ENCODE measurements around the gene HOXC4.
A peak's percentile ranks its signal among the peaks of the same experiment; 100 is the strongest.
"Not testable (repeated sequence)": the region's sequence is repeated elsewhere in the genome, so short reads cannot be mapped to it uniquely, and the experiment has no call there.

The HOXC4 gene

GRCh38 chr12:54059668-54060067, 6.0 kb downstream of the HOXC4 start:
- DNase-seq, result no peak

DNA sequence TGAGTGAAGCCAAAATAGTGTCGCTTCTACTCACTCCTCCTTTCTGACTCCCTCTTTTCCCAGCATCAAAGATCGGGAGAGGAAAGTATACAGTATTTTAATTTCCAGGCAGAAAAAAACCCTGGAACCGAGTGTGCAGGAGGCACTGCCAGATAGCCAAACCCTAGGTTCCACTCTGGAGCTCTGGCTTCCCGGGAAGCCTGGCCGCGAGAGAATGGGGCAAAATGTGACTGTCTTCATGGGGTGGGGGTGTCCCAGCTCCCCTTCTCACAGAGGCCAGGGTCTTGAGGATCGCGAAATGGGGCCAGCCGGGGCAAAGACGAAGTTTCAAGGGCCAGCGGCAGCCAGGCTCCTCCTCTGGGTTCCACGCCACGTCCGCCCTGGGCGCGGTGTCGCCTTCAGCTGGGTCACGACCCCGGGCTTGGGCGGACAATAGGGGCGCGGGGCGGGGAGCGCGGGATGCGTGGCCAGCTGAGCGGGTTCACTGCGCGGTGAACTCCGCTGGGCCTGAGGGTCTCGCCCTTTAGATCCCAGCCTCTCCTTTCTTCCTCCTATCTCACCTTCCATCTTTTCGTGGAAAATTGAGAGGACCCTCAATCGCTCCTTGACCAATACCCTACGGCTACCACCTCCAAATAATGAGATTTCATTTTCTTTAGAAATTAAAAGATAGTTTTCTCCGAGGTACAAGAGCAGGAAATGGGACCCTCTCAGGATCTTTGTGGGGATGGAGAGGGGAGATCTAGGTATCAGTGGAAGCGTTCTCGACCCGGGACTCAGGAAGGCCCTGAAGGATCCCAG, 6.7 kb downstream of the HOXC4 start:
- DNase-seq, result no peak

DNA sequence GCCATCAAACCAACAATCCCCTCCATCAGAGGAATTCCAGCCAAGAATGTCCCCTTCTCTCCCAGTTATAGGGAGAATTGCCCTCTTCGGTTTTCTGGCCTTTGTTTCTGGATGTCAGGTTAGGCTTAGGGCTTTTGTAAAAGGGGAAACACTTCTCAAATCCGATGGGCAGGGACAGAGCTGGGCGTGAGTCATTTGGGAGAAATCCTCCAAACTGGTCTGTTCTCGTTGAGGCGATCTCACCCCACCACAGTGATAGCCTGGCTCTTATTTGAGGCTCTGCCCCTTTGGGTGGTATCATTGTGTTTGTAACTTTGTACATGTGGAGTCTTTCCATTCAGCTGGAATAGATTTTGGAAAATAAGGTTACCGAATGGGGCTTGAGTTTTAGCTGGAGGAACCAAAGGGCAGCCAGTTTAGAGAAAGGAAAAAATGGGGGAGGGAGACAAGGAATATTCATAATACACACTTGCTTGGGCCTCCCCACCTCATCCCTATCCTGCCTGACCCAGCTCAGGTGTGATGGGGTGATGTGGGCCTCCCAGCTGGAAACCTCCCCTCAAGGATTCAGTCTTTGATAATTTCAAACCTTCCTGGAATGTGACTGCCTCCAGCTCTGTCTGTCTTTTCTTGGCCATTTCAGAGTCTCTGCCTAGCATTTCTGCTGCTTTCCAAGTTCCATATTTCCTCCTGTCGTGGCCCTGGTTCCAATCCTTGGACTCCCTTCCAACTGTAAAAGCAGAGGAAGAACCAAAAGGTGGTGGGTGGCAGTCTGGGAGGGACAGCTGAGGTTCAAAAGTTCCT, 7.5 kb downstream of the HOXC4 start:
- no peak for DNase-seq

DNA sequence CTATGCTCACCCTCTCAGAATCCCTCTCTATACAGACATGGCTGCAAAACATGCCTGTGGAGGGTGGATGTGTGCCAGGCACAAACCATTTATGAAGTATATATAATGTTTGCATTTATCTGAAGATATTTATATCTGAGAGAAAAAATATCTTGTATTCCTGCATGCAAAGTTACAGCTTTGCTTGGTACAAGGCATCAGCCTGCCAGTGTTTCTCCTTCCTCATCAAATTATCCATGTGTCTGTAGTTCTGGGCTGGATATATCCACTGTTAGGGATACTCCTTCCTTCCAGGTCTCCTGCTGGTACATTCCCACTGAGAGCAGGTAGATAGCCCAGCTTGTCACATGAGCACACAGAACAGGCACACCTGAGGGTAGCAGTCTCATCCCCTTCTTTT, 12.0 kb downstream of the HOXC4 start:
- no peak for DNase-seq

- no peak for DNase-seq
Measured at GRCh38 chr12:54066408-54066807, 12.8 kb downstream of the HOXC4 start.

- no peak for DNase-seq
Measured at GRCh38 chr12:54068418-54069070, 14.9 kb downstream of the HOXC4 start.

DNA sequence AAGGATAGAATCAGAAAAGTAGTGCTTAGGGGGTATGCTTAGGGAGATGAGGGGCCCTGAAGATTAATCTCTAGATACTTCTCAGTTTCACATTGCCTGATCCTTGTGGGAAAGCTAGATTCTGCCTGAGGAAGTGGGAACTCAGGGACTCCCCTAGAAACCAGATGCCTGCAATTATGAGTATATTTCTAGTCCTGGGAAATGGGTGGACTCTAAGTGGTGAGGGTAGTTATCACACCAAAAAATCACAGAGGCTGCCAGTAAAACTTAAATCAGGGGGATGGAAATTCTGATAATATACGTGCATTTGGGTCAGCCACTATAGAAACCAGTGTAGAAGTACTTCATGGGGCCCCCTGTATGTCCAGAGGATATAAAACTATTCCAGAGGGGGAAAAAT, 18.3 kb downstream of the HOXC4 start:
- no peak for DNase-seq

- DNase-seq, result no peak
Measured at GRCh38 chr12:54074308-54074707, 20.7 kb downstream of the HOXC4 start.

DNA sequence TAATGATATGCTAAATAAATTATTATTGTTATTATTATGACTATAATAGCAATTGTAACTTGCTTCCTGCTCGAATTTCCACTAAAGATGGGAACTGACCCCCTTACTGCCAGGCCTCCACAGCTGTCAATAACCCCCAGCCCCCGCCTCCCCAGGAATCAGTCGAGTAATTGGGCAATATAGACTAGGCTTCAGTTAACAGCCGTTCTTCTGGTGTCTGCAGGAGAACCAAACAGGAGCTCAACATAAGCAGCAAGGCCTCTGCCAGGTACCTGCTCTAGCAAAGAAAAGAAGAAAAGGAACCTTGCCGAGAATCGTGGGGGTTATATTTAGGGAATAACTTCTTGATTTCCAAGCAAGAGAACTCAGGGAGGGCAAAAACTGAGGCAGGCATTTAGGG, 21.8 kb downstream of the HOXC4 start:
- no peak for DNase-seq

DNA sequence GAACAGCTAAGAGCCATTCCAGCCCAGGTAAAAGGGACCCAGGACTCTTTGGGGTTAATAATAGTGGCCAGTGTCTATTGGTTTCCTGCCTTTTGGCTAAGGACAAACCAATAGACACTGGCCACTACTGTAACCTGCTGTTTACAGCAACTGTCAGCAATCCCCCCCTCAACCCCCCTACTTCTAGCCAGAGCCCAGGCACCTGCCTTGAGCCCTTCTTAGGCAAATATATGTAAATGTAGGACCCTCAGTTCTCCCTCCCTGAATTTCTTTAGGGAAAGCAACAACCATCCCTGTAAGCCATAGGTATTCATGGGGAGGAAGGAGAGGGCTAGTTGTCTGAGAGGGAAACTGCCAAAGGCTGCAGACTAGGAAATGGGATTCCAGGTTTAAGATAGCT, 22.3 kb downstream of the HOXC4 start:
- DNase-seq, result no peak

- DNase-seq, result not testable (repeated sequence)
Measured at GRCh38 chr12:54077843-54078242, 24.2 kb downstream of the HOXC4 start.

DNA sequence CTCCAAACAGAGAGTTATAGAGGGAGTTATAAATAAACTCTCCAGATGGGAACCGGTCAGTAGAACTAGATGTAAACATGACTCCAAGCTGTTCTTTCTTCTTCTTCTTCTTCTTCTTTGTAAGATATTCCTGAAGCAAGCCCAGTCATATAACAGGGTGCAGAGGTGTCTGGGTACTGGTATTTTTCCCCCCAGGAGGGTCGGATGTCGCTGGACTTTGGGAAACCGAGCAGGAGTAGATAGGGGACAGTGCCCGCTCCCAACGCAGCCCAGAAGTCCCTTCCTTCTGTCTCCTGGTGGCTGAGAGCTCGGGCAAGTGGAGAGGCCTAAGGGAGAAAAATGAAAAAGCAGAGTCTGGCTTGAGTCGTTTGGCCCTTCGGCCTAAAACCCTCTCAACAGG, 25.5 kb downstream of the HOXC4 start:
- not testable (repeated sequence) for DNase-seq

- DNase-seq, result not testable (repeated sequence)
Measured at GRCh38 chr12:54080008-54080924, 26.6 kb downstream of the HOXC4 start.

- not testable (repeated sequence) for DNase-seq
Measured at GRCh38 chr12:54081053-54081514, 27.4 kb downstream of the HOXC4 start.

DNA sequence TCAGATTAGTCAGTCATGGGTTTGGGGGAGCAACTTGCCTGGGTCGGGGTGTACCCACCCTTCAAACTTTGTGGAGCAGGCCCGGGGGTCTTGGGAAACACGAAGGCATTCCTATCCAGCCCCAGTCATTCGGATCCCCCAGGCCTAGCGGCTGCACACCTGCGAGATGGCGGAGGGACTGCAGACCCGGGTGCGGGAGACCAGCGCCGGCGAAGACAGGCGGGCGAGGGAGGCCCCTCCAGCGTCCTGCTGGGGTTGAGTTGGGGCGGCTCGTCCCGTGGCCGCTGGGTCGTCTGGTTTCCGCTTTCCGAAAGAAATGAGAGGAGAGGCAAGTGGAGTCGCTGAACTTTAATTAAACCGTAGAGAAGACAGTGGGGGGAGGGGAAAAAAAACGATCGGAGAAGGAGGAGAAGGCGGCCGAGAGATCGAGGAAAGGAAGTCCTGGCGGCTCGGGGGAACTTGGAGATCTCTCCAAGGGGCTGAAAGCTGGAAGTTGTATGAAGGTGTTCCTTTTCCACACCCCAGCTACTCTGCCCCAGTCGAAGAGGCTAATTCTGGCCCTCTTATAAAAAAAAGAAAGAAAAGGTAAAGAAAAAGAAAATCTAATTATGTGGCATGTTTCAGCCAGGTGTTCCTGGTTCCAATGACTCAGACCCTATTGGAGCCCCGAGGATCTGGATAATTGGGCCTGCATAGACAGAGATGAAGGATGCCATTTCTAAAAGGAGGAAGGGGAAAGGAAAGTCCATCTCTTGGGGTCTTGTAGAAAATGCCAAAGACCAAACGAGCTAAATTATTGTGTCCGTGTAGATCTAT, 28.2 kb downstream of the HOXC4 start:
- DNase-seq, result not testable (repeated sequence)

DNA sequence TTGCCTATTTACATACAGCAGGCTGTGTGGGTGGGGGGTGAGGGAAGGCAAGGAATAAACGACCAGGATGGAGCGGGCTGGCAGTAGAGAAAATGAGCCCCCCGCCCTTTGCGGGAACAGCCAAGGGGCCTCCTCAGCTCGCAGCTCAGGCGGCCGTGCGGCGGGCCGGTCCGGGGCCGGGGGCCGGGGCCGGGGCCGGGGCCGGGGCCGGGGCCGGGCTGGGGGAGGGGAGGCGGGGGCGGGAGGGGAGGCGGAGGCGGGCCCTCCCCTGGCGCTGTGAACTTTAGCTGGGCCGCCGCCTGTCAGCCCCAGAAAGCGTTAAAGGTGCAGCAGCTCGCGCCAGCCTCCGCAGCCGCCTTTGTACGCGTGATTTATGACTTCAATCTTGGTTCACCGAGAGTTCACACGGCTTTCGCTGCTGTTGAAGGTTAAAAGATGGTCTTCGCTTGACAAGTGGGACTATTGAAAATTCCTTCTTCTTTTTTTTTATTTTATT, 28.8 kb downstream of the HOXC4 start:
- peak; percentile 1 for DNase-seq

GRCh38 chr12:54088011-54088410, 34.4 kb downstream of the HOXC4 start:
- DNase-seq, result not testable (repeated sequence)

- not testable (repeated sequence) for DNase-seq
Measured at GRCh38 chr12:54089465-54089864, 35.8 kb downstream of the HOXC4 start.

GRCh38 chr12:54090312-54090711, 36.7 kb downstream of the HOXC4 start:
- DNase-seq, result not testable (repeated sequence)

- not testable (repeated sequence) for DNase-seq
Measured at GRCh38 chr12:54092943-54093342, 39.3 kb downstream of the HOXC4 start.

- DNase-seq, result not testable (repeated sequence)
Measured at GRCh38 chr12:54095928-54096327, 42.3 kb downstream of the HOXC4 start.

Data from SHP77 treated with DMSO at 0.1 percent for 48 hours (cell line).